H1 (cell line): ENCODE data around the gene CAMKMT. TPM values are rescaled to one million over a fixed set of nuclear protein-coding genes. Genes with fewer than 3 reads are reported as not detected.

Experiments used
- CTCF ChIA-PET: fragments of 300-600 bp; sonication (Branson Sonifier 250); formaldehyde crosslinking; loops from one replicate; lab custom pipeline; 2021; ENCODE audit not compliant: partially characterized antibody; lab: Charles Lee
- POLR2A ChIA-PET: fragments of 300-600 bp; sonication (Branson Sonifier 250); formaldehyde crosslinking; loops from one replicate; lab custom pipeline; 2021; ENCODE audit warnings: inconsistent platforms; ENCODE audit not compliant: partially characterized antibody; lab: Charles Lee
- DNase-seq, 2 experiments: peaks; one replicate each; pipeline versions ENCODE4 v3.0.0 to v3.0.0-alpha.2; 2010 to 2022; ENCODE audit warnings: low spot score in 2 of 2, low read depth in 1 of 2, mixed read lengths in 1 of 2
- FAIRE-seq: peaks from 2 replicates; lab custom pipeline; 2011; peaks lifted over from hg19 to GRCh38; lab: Jason Lieb, UNC
- H2AFZ ChIP-seq: 2 replicates; pipeline ENCODE4 v1.8.1; 2012; ENCODE audit warnings: low read length, inconsistent platforms
- H2AK5ac ChIP-seq: 2 replicates; pipeline ENCODE4 v1.6.1; 2013; ENCODE audit warnings: low read depth, low read length
- H2BK120ac ChIP-seq: replicated peaks from 2 replicates; pipeline ENCODE3; 2013; ENCODE audit warnings: low read depth, low read length, inconsistent platforms
- H2BK12ac ChIP-seq: 2 replicates; pipeline ENCODE4 v1.6.1; 2013; ENCODE audit warnings: low read depth, low read length
- H2BK15ac ChIP-seq: 2 replicates; pipeline ENCODE4 v1.6.1; 2013; ENCODE audit warnings: low read length
- H2BK20ac ChIP-seq: 2 replicates; pipeline ENCODE4 v1.6.1; 2013; ENCODE audit warnings: low read length
- H2BK5ac ChIP-seq: 2 replicates; pipeline ENCODE4 v1.6.1; 2013; ENCODE audit warnings: low read depth, low read length
- H3K14ac ChIP-seq: 2 replicates; pipeline ENCODE4 v1.6.1; 2013; ENCODE audit warnings: inconsistent platforms; ENCODE audit not compliant: insufficient read length
- H3K18ac ChIP-seq: 2 replicates; pipeline ENCODE4 v1.6.1; 2013; ENCODE audit warnings: low read length; ENCODE audit errors: extremely low read depth
- H3K23ac ChIP-seq: 2 replicates; pipeline ENCODE4 v1.6.1; 2013; ENCODE audit warnings: inconsistent platforms; ENCODE audit not compliant: insufficient read length
- H3K23me2 ChIP-seq: 2 replicates; pipeline ENCODE4 v1.6.1; 2013; ENCODE audit warnings: low read depth, low read length
- H3K27ac ChIP-seq: 2 replicates; pipeline ENCODE4 v1.6.1; 2011; ENCODE audit warnings: low read depth, low read length, inconsistent platforms
- H3K27me3 ChIP-seq, 4 experiments: replicated peaks in 1 of 4; 1 replicate in 1 of 4; 2 replicates in 3 of 4; pipeline versions ENCODE4 v1.6.1 to v1.8.1; 2011 to 2013; ENCODE audit warnings: low read length in 3 of 4, mild to moderate bottlenecking in 3 of 4, inconsistent platforms in 2 of 4, mixed read lengths in 2 of 4, moderate library complexity in 1 of 4; ENCODE audit not compliant: control insufficient read depth in 3 of 4, insufficient read depth in 3 of 4; ENCODE audit errors: extremely low read depth in 1 of 4
- H3K36me3 ChIP-seq, 4 experiments: 2 replicates each; pipeline versions ENCODE4 v1.6.1 to v1.8.1; 2011 to 2013; ENCODE audit warnings: mild to moderate bottlenecking in 4 of 4, low read length in 3 of 4, moderate library complexity in 2 of 4, control low read depth in 1 of 4, inconsistent platforms in 1 of 4; ENCODE audit not compliant: insufficient read depth in 4 of 4, control insufficient read depth in 2 of 4
- H3K4ac ChIP-seq: replicated peaks from 2 replicates; pipeline ENCODE3; 2013; ENCODE audit warnings: low read length, low read depth, mixed read lengths, inconsistent platforms; ENCODE audit not compliant: insufficient read length
- H3K4me1 ChIP-seq, 4 experiments: replicated peaks in 1 of 4; 1 replicate in 1 of 4; 2 replicates in 3 of 4; pipeline versions ENCODE4 v1.6.1 to v1.8.1; 2011 to 2013; ENCODE audit warnings: low read length in 3 of 4, inconsistent platforms in 2 of 4, mixed read lengths in 1 of 4; ENCODE audit not compliant: insufficient read depth in 4 of 4, control insufficient read depth in 3 of 4
- H3K4me2 ChIP-seq, 2 experiments: 2 replicates each; pipeline versions ENCODE4 v1.6.1 to v1.8.1; 2011 to 2013; ENCODE audit warnings: low read depth in 2 of 2, low read length in 2 of 2, control low read depth in 1 of 2, inconsistent platforms in 1 of 2, mild to moderate bottlenecking in 1 of 2; ENCODE audit not compliant: insufficient read depth in 1 of 2
- H3K4me3 ChIP-seq, 4 experiments: fragments of 200-600, 300-600 bp in 1 of 4; sonication (generic), shearing (Covaris generic), sonication (Bioruptor Twin) in 1 of 4; 2 replicates each; pipeline versions ENCODE4 v1.5.1 to v1.8.1; 2011 to 2016; ENCODE audit warnings: low read length in 4 of 4, low read depth in 3 of 4, control low read depth in 2 of 4, inconsistent platforms in 2 of 4, mild to moderate bottlenecking in 2 of 4, mixed read lengths in 1 of 4, moderate library complexity in 1 of 4; ENCODE audit not compliant: insufficient read depth in 2 of 4; ENCODE audit errors: extremely low read depth in 1 of 4
- H3K56ac ChIP-seq: replicated peaks from 2 replicates; pipeline ENCODE3; 2013; ENCODE audit warnings: low read depth, mild to moderate bottlenecking, mixed read lengths, low read length, inconsistent platforms; ENCODE audit not compliant: insufficient read length
- H3K79me1 ChIP-seq: 2 replicates; pipeline ENCODE4 v1.6.1; 2013; ENCODE audit warnings: low read depth, low read length, control low read depth
- H3K79me2 ChIP-seq, 2 experiments: 2 replicates each; pipeline versions ENCODE4 v1.6.1 to v1.8.1; 2012 to 2013; ENCODE audit warnings: low read length in 2 of 2, mild to moderate bottlenecking in 2 of 2, inconsistent platforms in 1 of 2; ENCODE audit not compliant: insufficient read depth in 2 of 2, control insufficient read depth in 1 of 2
- H3K9ac ChIP-seq, 4 experiments: replicated peaks in 1 of 4; 1 replicate in 1 of 4; 2 replicates in 3 of 4; pipeline versions ENCODE4 v1.6.1 to v1.8.1; 2011 to 2013; ENCODE audit warnings: low read depth in 3 of 4, low read length in 3 of 4, control low read depth in 2 of 4, mild to moderate bottlenecking in 2 of 4, moderate library complexity in 2 of 4, inconsistent platforms in 1 of 4; ENCODE audit errors: extremely low read depth in 1 of 4
- H3K9me3 ChIP-seq, 2 experiments: 2 replicates each; pipeline versions ENCODE4 v1.6.1 to v1.8.1; 2012 to 2013; ENCODE audit warnings: mild to moderate bottlenecking in 2 of 2, moderate library complexity in 2 of 2, control low read depth in 1 of 2, inconsistent platforms in 1 of 2, low read depth in 1 of 2, low read length in 1 of 2, mixed read lengths in 1 of 2; ENCODE audit not compliant: insufficient read depth in 2 of 2
- H4K20me1 ChIP-seq, 2 experiments: replicated peaks in 1 of 2; 2 replicates each; pipeline versions ENCODE3 to v1.8.1; 2011 to 2013; ENCODE audit warnings: inconsistent platforms in 2 of 2, low read length in 2 of 2, mild to moderate bottlenecking in 1 of 2; ENCODE audit not compliant: insufficient read depth in 2 of 2, control insufficient read depth in 1 of 2
- H4K5ac ChIP-seq: 2 replicates; pipeline ENCODE4 v1.6.1; 2013; ENCODE audit warnings: low read length, low read depth, mixed read lengths, inconsistent platforms; ENCODE audit not compliant: insufficient read length
- H4K8ac ChIP-seq: 2 replicates; pipeline ENCODE4 v1.8.0; 2013; ENCODE audit warnings: mild to moderate bottlenecking, moderate library complexity, low read length, inconsistent platforms; ENCODE audit not compliant: insufficient read depth; ENCODE audit errors: extremely low read depth
- H4K91ac ChIP-seq: replicated peaks from 2 replicates; pipeline ENCODE3; 2013; ENCODE audit warnings: low read length, mixed read lengths, inconsistent platforms; ENCODE audit not compliant: insufficient read length
- CBX5 ChIP-seq: fragments of 300-800, 300-1000 bp; sonication (generic); IDR thresholded peaks from 2 replicates; pipeline ENCODE4 v1.7.1; 2016; ENCODE audit warnings: antibody characterized with exemption, low read length, low read depth
- EZH2 ChIP-seq: fragments of 200-600 bp; sonication (generic); IDR thresholded peaks from 2 replicates; pipeline ENCODE4 v1.7.1; 2012; ENCODE audit warnings: low read depth, mild to moderate bottlenecking, moderate library complexity, low read length, inconsistent platforms; ENCODE audit not compliant: severe bottlenecking
- POLR2A ChIP-seq, 2 experiments: IDR thresholded peaks; 1 replicate in 1 of 2; 2 replicates in 1 of 2; pipeline ENCODE4 v1.6.1; 2011; ENCODE audit warnings: low read depth in 2 of 2, low read length in 2 of 2, mild to moderate bottlenecking in 2 of 2; ENCODE audit errors: control extremely low read depth in 1 of 2
- POLR2AphosphoS5 ChIP-seq: IDR thresholded peaks from 2 replicates; pipeline ENCODE4 v1.6.1; 2011; ENCODE audit warnings: low read depth, low read length
- SIN3A ChIP-seq, 2 experiments: IDR thresholded peaks in 1 of 2; conservative IDR thresholded peaks in 1 of 2; 2 replicates each; pipeline ENCODE4 v1.6.1; 2011 to 2012; ENCODE audit warnings: low read length in 2 of 2, improper control_type of control experiment in 1 of 2, low read depth in 1 of 2, mild to moderate bottlenecking in 1 of 2
- SIRT6 ChIP-seq: IDR thresholded peaks from one replicate; pipeline ENCODE4 v1.7.1; 2012; ENCODE audit warnings: low read length, inconsistent platforms
- SIX5 ChIP-seq: IDR thresholded peaks from 2 replicates; pipeline ENCODE4 v1.6.1; 2011; ENCODE audit warnings: mild to moderate bottlenecking, low read depth, low read length
- SP2 ChIP-seq: IDR thresholded peaks from 2 replicates; pipeline ENCODE4 v1.6.1; 2012; ENCODE audit warnings: mild to moderate bottlenecking, low read length, inconsistent platforms
- SUZ12 ChIP-seq: fragments of 200-600 bp; sonication (generic); IDR thresholded peaks from 2 replicates; pipeline ENCODE4 v1.6.1; 2012; ENCODE audit warnings: mild to moderate bottlenecking, inconsistent platforms, low read length, moderate library complexity, mixed read lengths
- TBP ChIP-seq: IDR thresholded peaks from 2 replicates; pipeline ENCODE4 v1.6.1; 2011; ENCODE audit warnings: low read depth, low read length, improper control_type of control experiment
- TCF12 ChIP-seq: IDR thresholded peaks from 2 replicates; pipeline ENCODE4 v1.6.1; 2011; ENCODE audit warnings: low read depth, mild to moderate bottlenecking, low read length
- WGBS, 2 experiments: shearing (Covaris generic) in 1 of 2; methylation state at CpG; one replicate each; pipeline versions ENCODE4 v1.1.6 to v1.1.7; 2013 to 2015; ENCODE audit warnings: low lambda C conversion rate in 2 of 2, mixed read lengths in 2 of 2, inconsistent platforms in 1 of 2, low coverage in 1 of 2, missing lambda C conversion rate in 1 of 2; ENCODE audit not compliant: insufficient replicate concordance in 2 of 2, insufficient coverage in 1 of 2, insufficient read length in 1 of 2; ENCODE audit errors: extremely low coverage in 1 of 2, missing lambda C conversion rate in 1 of 2; 5-methylcytosine and 5-hydroxymethylcytosine counted together
- polyA plus RNA-seq, 7 experiments: library from polyadenylated mRNA; depleted of rRNA in 3 of 7; stranded (reverse) in 5 of 7; unstranded in 2 of 7; fragments of >200 nt in 5 of 7; fragments of 200-250 nt in 2 of 7; gene quantifications; 1 replicate in 5 of 7; 2 replicates in 1 of 7; 4 replicates in 1 of 7; pipeline versions ENCODE4 v1.2.1 to v1.2.3, GENCODE V29; 2011 to 2013; ENCODE audit warnings: missing spikeins in 2 of 7, mixed read lengths in 2 of 7
- total RNA-seq: library from RNA; stranded (reverse); fragmentation: NEBNext Ultra II Directional; extraction: Animal tissue kit (Norgen Biotek cat#: 25700); gene quantifications from 2 replicates; pipeline ENCODE4 v1.2.1, GENCODE V29; 2021
- TF ChIP-seq, protein P1 (sequence below): IDR thresholded peaks from 2 replicates; pipeline ENCODE4 v1.6.1; 2012; ENCODE audit warnings: low read length, inconsistent platforms
- TF ChIP-seq, protein P2 (sequence below): IDR thresholded peaks from 2 replicates; pipeline ENCODE4 v1.6.1; 2011; ENCODE audit warnings: low read depth, mild to moderate bottlenecking, low read length; ENCODE audit not compliant: insufficient read depth

Gene CAMKMT
- total and polyA plus RNA-seq, 2 of the 8 experiments (the other 6 are each of a cell fraction or from before 2014, with no cell fraction given), result 14.7 to 22.4 TPM

DNA sequence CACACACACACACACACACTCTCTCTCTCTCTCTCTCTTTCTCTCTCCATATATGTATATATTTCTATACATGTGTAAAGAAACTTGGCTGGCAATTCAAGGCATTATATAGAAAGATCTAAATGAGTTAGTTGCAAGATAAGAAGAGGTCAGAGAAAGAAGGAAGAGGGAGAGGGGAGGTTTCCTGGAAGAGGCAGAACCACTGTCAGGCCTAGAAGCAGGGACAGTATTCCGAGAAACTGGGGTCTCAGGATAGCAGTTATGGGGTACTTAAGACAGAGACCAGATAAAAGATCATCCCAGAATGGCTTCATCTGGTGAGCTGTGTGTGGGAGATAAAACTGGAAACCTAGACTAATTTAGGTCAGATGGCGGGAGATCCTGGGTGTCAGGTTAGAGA is 180.8 kb downstream of the CAMKMT start:
- WGBS, 2 experiments, result 92% methylated on average over 2 of the region's 2 CpGs; no CpG with 5 or more reads in 1 of the 2 experiments
- Histone ChIP-seq H3K9ac (no peak overlapping the region), H3K27ac (0 out of 2 replicates have a peak overlapping the region, but pooled peaks have one; percentile 19), H3K4ac (no peak overlapping the region), H3K14ac (no peak overlapping the region), H3K23me2 (peaks cover 3% of the 10 kb centered on the region; the same call in 1 of the 2 replicates), H4K20me1 (no peaks in the 10 kb centered on the region), H3K27me3 (no peaks in the 10 kb centered on the region), H2BK20ac (no peak overlapping the region), H3K4me3 (no peak overlapping the region), H2BK120ac (no peak overlapping the region), H3K4me2 (no peak overlapping the region), H3K23ac (no peak overlapping the region), H3K79me1 (no peaks in the 10 kb centered on the region), H3K36me3 (no peaks in the 10 kb centered on the region), H3K79me2 (no peaks in the 10 kb centered on the region), H4K91ac (no peak overlapping the region), H3K4me1 (peaks cover 2 to 14% (median 9%) of the 10 kb centered on the region in 4 experiments; a peak in 4 of 7 replicates), H3K9me3 (no peaks in the 10 kb centered on the region), H2BK15ac (no peak overlapping the region), H2BK12ac (no peak overlapping the region), H2AFZ (no peak overlapping the region), H3K18ac (no peak overlapping the region), H2AK5ac (no peak overlapping the region), H3K56ac (no peak overlapping the region), H4K5ac (peak overlapping the region; percentile 3), H2BK5ac (no peak overlapping the region), H4K8ac (no peak overlapping the region)
- DNase-seq, result no peak
- CTCF ChIA-PET, result interaction anchor here (0.9 to 1.4 kb wide), 2 partner anchors 20 to 63 kb away, joined by 3 to 4 read pairs; no protein-coding TSS in a partner anchor
- FAIRE-seq, result no peak
- POLR2A ChIA-PET, result no interaction called here
- TF ChIP-seq, protein P1, sequence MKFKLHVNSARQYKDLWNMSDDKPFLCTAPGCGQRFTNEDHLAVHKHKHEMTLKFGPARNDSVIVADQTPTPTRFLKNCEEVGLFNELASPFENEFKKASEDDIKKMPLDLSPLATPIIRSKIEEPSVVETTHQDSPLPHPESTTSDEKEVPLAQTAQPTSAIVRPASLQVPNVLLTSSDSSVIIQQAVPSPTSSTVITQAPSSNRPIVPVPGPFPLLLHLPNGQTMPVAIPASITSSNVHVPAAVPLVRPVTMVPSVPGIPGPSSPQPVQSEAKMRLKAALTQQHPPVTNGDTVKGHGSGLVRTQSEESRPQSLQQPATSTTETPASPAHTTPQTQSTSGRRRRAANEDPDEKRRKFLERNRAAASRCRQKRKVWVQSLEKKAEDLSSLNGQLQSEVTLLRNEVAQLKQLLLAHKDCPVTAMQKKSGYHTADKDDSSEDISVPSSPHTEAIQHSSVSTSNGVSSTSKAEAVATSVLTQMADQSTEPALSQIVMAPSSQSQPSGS, result no peak
- TF ChIP-seq SIX5 (no peak), EZH2 (no peak), SUZ12 (no peak), SP2 (no peak), POLR2AphosphoS5 (no peak), TCF12 (no peak), CBX5 (no peak), POLR2A (IDR thresholded peaks at IDR 0.05; ENCODE audit: control extremely low read depth in 1 of 2, low read depth in 2 of 2, low read length in 2 of 2) (no peak), SIRT6 (no peak), TBP (no peak), SIN3A (conservative IDR thresholded peaks at IDR 0.05 in 1 of 2, IDR thresholded peaks at IDR 0.05 in 1 of 2; ENCODE audit: low read depth in 1 of 2, low read length in 2 of 2) (no peak)
- TF ChIP-seq, protein P2, sequence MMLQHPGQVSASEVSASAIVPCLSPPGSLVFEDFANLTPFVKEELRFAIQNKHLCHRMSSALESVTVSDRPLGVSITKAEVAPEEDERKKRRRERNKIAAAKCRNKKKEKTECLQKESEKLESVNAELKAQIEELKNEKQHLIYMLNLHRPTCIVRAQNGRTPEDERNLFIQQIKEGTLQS, result no peak
